Measurements from ENCODE around the gene CD93.

- TF ChIP-seq, protein P1, sequence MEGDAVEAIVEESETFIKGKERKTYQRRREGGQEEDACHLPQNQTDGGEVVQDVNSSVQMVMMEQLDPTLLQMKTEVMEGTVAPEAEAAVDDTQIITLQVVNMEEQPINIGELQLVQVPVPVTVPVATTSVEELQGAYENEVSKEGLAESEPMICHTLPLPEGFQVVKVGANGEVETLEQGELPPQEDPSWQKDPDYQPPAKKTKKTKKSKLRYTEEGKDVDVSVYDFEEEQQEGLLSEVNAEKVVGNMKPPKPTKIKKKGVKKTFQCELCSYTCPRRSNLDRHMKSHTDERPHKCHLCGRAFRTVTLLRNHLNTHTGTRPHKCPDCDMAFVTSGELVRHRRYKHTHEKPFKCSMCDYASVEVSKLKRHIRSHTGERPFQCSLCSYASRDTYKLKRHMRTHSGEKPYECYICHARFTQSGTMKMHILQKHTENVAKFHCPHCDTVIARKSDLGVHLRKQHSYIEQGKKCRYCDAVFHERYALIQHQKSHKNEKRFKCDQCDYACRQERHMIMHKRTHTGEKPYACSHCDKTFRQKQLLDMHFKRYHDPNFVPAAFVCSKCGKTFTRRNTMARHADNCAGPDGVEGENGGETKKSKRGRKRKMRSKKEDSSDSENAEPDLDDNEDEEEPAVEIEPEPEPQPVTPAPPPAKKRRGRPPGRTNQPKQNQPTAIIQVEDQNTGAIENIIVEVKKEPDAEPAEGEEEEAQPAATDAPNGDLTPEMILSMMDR (conservative IDR thresholded peaks at IDR 0.05 in 1 of 2, IDR thresholded peaks at IDR 0.05 in 1 of 2; ENCODE audit: low read depth in 1 of 2, low read length in 2 of 2): no peak
- TF ChIP-seq EZH2 (IDR thresholded peaks at IDR 0.05; ENCODE audit: low read length, missing control alignments): no peak
Observed at GRCh38 chr20:23101696-23102406, 15.7 kb upstream of the CD93 start.
